GM19239 (cell line): ENCODE measurements around the gene ABCA2.

Experiments
- DNase-seq: peaks from one replicate; pipeline ENCODE4 v3.0.0; 2011; ENCODE audit warnings: low spot score; ENCODE audit not compliant: insufficient read length
- FAIRE-seq: peaks from 2 replicates; lab custom pipeline; 2011; peaks lifted over from hg19 to GRCh38; lab: Jason Lieb, UNC

The ABCA2 gene

GRCh38 chr9:137049544-137050449 lies 21.8 kb upstream of the ABCA2 start:
- no peak for FAIRE-seq

GRCh38 chr9:137048655-137049543 lies 20.9 kb upstream of the ABCA2 start:
- no peak for FAIRE-seq
- DNase-seq = no peak

More at GRCh38 chr9:137049544-137050449, 21.8 kb upstream of the ABCA2 start:
- no peak for DNase-seq

- DNase-seq (peak; percentile 100), FAIRE-seq (peak; percentile 74)
Observed at GRCh38 chr9:137046088-137046787, 18.2 kb upstream of the ABCA2 start, which contains the start of gene NPDC1. Gene NPDC1 (minus strand): TSS chr9:137046177. CDS start chr9:137045989, 188 bp downstream.

- DNase-seq (no peak), FAIRE-seq (no peak)
Observed at GRCh38 chr9:137045294-137046087, 17.5 kb upstream of the ABCA2 start.

- FAIRE-seq (no peak), DNase-seq (no peak)
Observed at GRCh38 chr9:137044502-137045177, 16.6 kb upstream of the ABCA2 start.

- FAIRE-seq = no peak
- no peak for DNase-seq
Observed at GRCh38 chr9:137044037-137044436, 16.0 kb upstream of the ABCA2 start.

- no peak for DNase-seq
- FAIRE-seq = no peak
Observed at GRCh38 chr9:137042751-137043727, 15.0 kb upstream of the ABCA2 start.

GRCh38 chr9:137041124-137041523 lies 13.1 kb upstream of the ABCA2 start:
- DNase-seq (no peak), FAIRE-seq (no peak)

- no peak for FAIRE-seq
Observed at GRCh38 chr9:137040568-137040967, 12.5 kb upstream of the ABCA2 start.

GRCh38 chr9:137039611-137040366 lies 11.8 kb upstream of the ABCA2 start:
- FAIRE-seq = no peak
- no peak for DNase-seq

More at GRCh38 chr9:137040568-137040967, 12.5 kb upstream of the ABCA2 start:
- DNase-seq = no peak

GRCh38 chr9:137038916-137039315 lies 10.9 kb upstream of the ABCA2 start:
- FAIRE-seq (no peak), DNase-seq (no peak)

- no peak for FAIRE-seq
- no peak for DNase-seq
Observed at GRCh38 chr9:137037483-137037882, 9.4 kb upstream of the ABCA2 start.

- FAIRE-seq = no peak
- no peak for DNase-seq
Observed at GRCh38 chr9:137037035-137037434, 9.0 kb upstream of the ABCA2 start.

- no peak for DNase-seq
- FAIRE-seq = no peak
Observed at GRCh38 chr9:137035937-137036336, 7.9 kb upstream of the ABCA2 start.

- FAIRE-seq (no peak), DNase-seq (no peak)
Observed at GRCh38 chr9:137035507-137035834, 7.4 kb upstream of the ABCA2 start.

GRCh38 chr9:137034709-137035506 lies 6.9 kb upstream of the ABCA2 start:
- FAIRE-seq = peak; percentile 95
- peak; percentile 99 for DNase-seq
